GM15510 (cell line): ENCODE data around the gene GFRA1.

Experiments
- POLR2A ChIP-seq: IDR thresholded peaks from 3 replicates; pipeline ENCODE4 v1.6.1; 2011; ENCODE audit warnings: borderline replicate concordance; ENCODE audit not compliant: insufficient read length; ENCODE audit errors: extremely low read depth

GFRA1 gene

GRCh38 chr10:116111483-116112095 is 161.4 kb downstream of the GFRA1 start:
- no peak for TF ChIP-seq POLR2A

GRCh38 chr10:116110736-116111135 is 162.3 kb downstream of the GFRA1 start:
- TF ChIP-seq POLR2A: no peak

- TF ChIP-seq POLR2A: no peak
Observed at GRCh38 chr10:116109881-116110280, 163.1 kb downstream of the GFRA1 start.

GRCh38 chr10:116109481-116109880 is 163.5 kb downstream of the GFRA1 start:
- no peak for TF ChIP-seq POLR2A

- no peak for TF ChIP-seq POLR2A
Observed at GRCh38 chr10:116108095-116108494, 164.9 kb downstream of the GFRA1 start.

- TF ChIP-seq POLR2A: no peak
Observed at GRCh38 chr10:116106611-116107010, 166.4 kb downstream of the GFRA1 start.

- no peak for TF ChIP-seq POLR2A
Observed at GRCh38 chr10:116105264-116105663, 167.7 kb downstream of the GFRA1 start.

- no peak for TF ChIP-seq POLR2A
Observed at GRCh38 chr10:116104210-116104932, 168.6 kb downstream of the GFRA1 start.

GRCh38 chr10:116103668-116104067 is 169.3 kb downstream of the GFRA1 start:
- no peak for TF ChIP-seq POLR2A

- TF ChIP-seq POLR2A: no peak
Observed at GRCh38 chr10:116101616-116102315, 171.2 kb downstream of the GFRA1 start.

- TF ChIP-seq POLR2A: no peak
Observed at GRCh38 chr10:116100984-116101383, 172.0 kb downstream of the GFRA1 start.

- no peak for TF ChIP-seq POLR2A
Observed at GRCh38 chr10:116099023-116099420, 174.0 kb downstream of the GFRA1 start.

GRCh38 chr10:116098411-116099022 is 174.5 kb downstream of the GFRA1 start:
- no peak for TF ChIP-seq POLR2A

GRCh38 chr10:116097239-116097784 is 175.7 kb downstream of the GFRA1 start:
- TF ChIP-seq POLR2A: no peak

GRCh38 chr10:116096526-116096925 is 176.5 kb downstream of the GFRA1 start:
- no peak for TF ChIP-seq POLR2A
